Heart left ventricle (tissue), 16 donors: ENCODE measurements around the gene KRT16. TPM values are rescaled to one million over a fixed set of nuclear protein-coding genes. Genes with fewer than 3 reads are reported as not detected.
"Not testable (repeated sequence)": the region's sequence is repeated elsewhere in the genome, so short reads cannot be mapped to it uniquely, and the experiment has no call there.

Source experiments
- ATAC-seq, 4 donors: fragments of 200-7000 bp; cut with Tn5 transposase; one replicate each; pipeline ENCODE4 v1.9.1; 2020 to 2022; ENCODE audit warnings: moderate library complexity in 4 of 4, mild to moderate bottlenecking in 3 of 4, moderate number of reproducible peaks in 1 of 4
- DNase-seq, 5 donors: peaks; one replicate each; pipeline ENCODE4 v3.0.0-alpha.2; 2020
- H3K27ac ChIP-seq, 12 donors: fragments of 200-600 bp; sonication (generic) in 4 of 12; one replicate each; pipeline versions ENCODE4 v1.5.0 to v1.8.0; 2016 to 2022; ENCODE audit warnings: mild to moderate bottlenecking in 2 of 12
- H3K27me3 ChIP-seq, 9 donors: fragments of 200-600 bp; sonication (generic) in 2 of 9; one replicate each; pipeline versions ENCODE4 v1.5.1 to v1.8.0; 2016 to 2022; ENCODE audit warnings: mild to moderate bottlenecking in 3 of 9
- H3K36me3 ChIP-seq, 9 donors: fragments of 200-600 bp; sonication (generic) in 2 of 9; one replicate each; pipeline versions ENCODE4 v1.5.0 to v1.8.0; 2018 to 2022; ENCODE audit warnings: mild to moderate bottlenecking in 2 of 9
- H3K4me1 ChIP-seq, 12 donors: fragments of 200-600 bp; sonication (generic) in 4 of 12; one replicate each; pipeline versions ENCODE4 v1.5.0 to v1.8.0; 2016 to 2022; ENCODE audit warnings: mild to moderate bottlenecking in 3 of 12
- H3K4me3 ChIP-seq, 12 donors: fragments of 200-600 bp; sonication (generic) in 4 of 12; one replicate each; pipeline versions ENCODE4 v1.5.0 to v1.8.0; 2017 to 2022; ENCODE audit warnings: mild to moderate bottlenecking in 9 of 12, moderate library complexity in 4 of 12
- H3K9me3 ChIP-seq, 12 donors: fragments of 200-600 bp; sonication (generic) in 4 of 12; one replicate each; pipeline versions ENCODE4 v1.5.0 to v1.8.0; 2016 to 2022; ENCODE audit warnings: mild to moderate bottlenecking in 1 of 12
- CTCF ChIP-seq, 12 donors: fragments of 200-600 bp; sonication (generic) in 4 of 12; IDR thresholded peaks; one replicate each; pipeline versions ENCODE4 v1.5.0 to v1.8.0; 2018 to 2022; ENCODE audit warnings: antibody characterized with exemption in 12 of 12, mild to moderate bottlenecking in 5 of 12
- POLR2A ChIP-seq, 2 donors: fragments of 450-650 bp; IDR thresholded peaks; one replicate each; pipeline ENCODE4 v1.6.1; 2017; ENCODE audit warnings: antibody characterized with exemption in 2 of 2, mild to moderate bottlenecking in 2 of 2, moderate library complexity in 2 of 2
- WGBS, 4 donors: extraction: QIAGEN DNeasy Blood & Tissue Kit in 2 of 4; methylation state at CpG; one replicate each; pipeline versions ENCODE4 v1.1.5 to v1.1.7; 2013 to 2018; 5-methylcytosine and 5-hydroxymethylcytosine counted together
- intact Hi-C, 10 donors: fragments of 100-400 bp; cut with DNase I; formaldehyde crosslinking; loops; one replicate each; pipeline versions ENCODE4 v1.11.1 to v1.14.2; 2022
- polyA plus RNA-seq, 2 donors: library from polyadenylated mRNA; stranded (reverse); fragments of 200-250 nt; gene quantifications; one replicate each; pipeline ENCODE4 v1.2.3, GENCODE V29; 2013
- total RNA-seq, 9 donors: library from RNA; depleted of rRNA in 2 of 9; stranded (reverse); fragments of >200 nt in 2 of 9; fragmentation: NEBNext Ultra II Directional in 3 of 9; extraction: Animal tissue kit (Norgen Biotek cat#: 25700) in 3 of 9; gene quantifications; one replicate each; pipeline versions ENCODE4 v1.1.0 to v1.2.4, GENCODE V29; 2016 to 2023
- donor health status: ischemic (EF 13 %, LVEDD 7.1; RV severe dilation, severe dysfunction).
- donor health status: healthy with polysubstance abuse.
- donor health status: DM: no; HTN: yes; CAD: no.
- donor health status: DM: no; HTN: no; CAD: no.
- donor health status: ischemic (EF 25% LVEDD 6.9; RV normal size, moderate dysfunction).
- donor health status: ischemic (EF 25% LVEDD 5.7; RV mildly dilated, moderate dysfunction).
- donor health status: healthy.
- donor health status: DM: yes; HTN: yes; CAD: no.
- donor health status: ischemic (EF 35%, LVEDD 5.7; RV mildly dilated, moderate dysfunction).
- donor health status: nonischemic (EF 11% LVEDD 7.7; RV severe dilation, severe dysfunction).
- donor health status: DM: yes; HTN: yes; CAD: no.
- donor health status: PGD.
- donor health status: ischemic (EF 29% LVEDD 5.4; RV normal size, mild dysfunction).
- donor health status: nonischemic (EF 23%, LVEDD 6.1; RV moderate dilation, normal function).

KRT16 gene
- total and polyA plus RNA-seq, 11 donors, result 0.06 TPM; not detected in 10

DNA sequence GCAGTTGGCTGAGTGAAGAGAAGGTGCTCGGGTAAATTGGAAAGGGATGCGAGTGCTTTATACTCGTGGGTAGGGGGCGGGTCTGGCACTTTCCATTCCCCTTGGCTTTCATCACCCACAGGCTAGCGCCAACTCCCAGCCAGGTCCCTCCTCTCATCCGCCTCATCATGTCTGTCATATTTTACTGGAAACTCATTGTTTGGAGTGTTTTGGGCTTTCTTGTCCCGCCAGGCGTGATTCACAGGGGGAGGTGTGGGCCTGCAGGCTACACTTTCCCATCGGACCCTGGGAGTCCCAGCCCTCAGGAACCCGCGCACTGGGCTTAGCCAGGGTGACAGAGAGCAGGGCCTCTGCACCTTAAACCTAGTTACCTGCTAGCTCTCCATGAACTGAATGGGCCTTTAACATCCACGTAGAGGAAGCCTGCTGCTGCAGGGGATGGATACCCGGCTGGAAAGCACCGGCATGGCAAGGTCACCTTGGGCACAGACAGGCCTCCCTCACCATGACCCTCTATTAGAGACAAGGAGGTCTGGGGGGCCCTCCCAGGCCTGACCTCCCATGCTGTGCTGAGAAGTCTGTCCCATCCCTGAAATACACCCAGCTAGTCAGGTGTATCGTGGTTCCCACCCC is 25.6 kb downstream of the KRT16 start, which contains the start of gene KRT14:
KRT14 (minus strand) TSS at position 33 of the 633 bp plus-strand sequence. CDS start 61 bp downstream, outside the sequence.
- TF ChIP-seq POLR2A (IDR thresholded peaks at IDR 0.05), result no peak
- Histone ChIP-seq H3K27me3 (peaks cover 0 to 24% (median 0%) of the 10 kb centered on the region in 9 donors), H3K4me3 (no peak within 1 kb of the TSS), H3K36me3 (no peaks in the 10 kb centered on the region), H3K9me3 (no peaks in the 10 kb centered on the region), H3K4me1 (no peaks in the 10 kb centered on the region), H3K27ac (no peak within 1 kb of the TSS)
- ATAC-seq (no peak), DNase-seq (no peak)
- 75 to 89% (median 85%) methylated on average over 14 to 15 of the region's 15 CpGs for WGBS, 4 donors
- intact Hi-C loops, result loop anchor here in 1 of 10 donors (10.0 kb wide), 1 partner anchor 58 kb away; no protein-coding TSS in a partner anchor

DNA sequence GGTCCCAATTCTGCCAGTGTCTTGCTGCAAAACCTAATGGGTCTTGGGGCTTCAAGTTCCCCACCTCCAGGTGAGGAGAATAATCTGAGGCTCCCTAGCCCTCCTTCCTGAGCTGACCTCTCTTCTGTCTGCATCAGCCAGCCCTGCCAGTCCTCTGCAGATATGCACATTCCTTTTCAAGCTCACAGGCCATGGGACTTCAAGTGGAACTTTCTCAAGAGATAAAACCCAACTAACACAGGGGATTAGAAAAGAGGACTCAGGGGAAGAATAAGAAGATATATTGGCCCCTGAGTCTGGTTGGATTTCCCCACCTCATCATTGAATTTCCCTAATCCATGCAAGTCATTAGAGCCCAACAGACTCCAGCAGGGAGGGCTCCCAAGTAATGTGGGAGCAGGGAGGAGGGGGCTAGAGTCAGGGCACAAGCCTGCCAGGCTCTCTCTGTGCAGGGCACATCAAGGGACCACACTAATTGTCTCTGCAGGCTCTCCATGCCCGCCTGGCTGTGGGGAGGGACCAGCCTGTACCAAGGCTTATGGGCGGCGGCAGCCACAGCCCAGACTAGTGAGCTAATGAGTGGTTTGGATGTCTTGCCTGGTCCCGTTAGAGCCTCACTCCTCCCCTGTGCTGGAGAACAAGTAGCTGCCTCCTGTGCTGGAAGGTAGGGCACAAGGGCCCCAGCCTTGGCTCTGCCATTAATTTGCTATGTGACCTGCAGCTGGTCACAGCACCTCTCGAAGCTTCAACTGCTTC is 27.1 kb downstream of the KRT16 start:
- Histone ChIP-seq H3K4me1 (no peaks in the 10 kb centered on the region), H3K9me3 (no peaks in the 10 kb centered on the region), H3K36me3 (no peaks in the 10 kb centered on the region), H3K27me3 (peaks cover 0 to 16% (median 0%) of the 10 kb centered on the region in 9 donors), H3K27ac (no peak overlapping the region), H3K4me3 (no peak overlapping the region)
- 75 to 82% (median 79%) methylated on average over 5 of the region's 5 CpGs for WGBS, 4 donors
- intact Hi-C loops, result loop anchor here in 1 of 10 donors (10.0 kb wide), 1 partner anchor 59 kb away; no protein-coding TSS in a partner anchor
- DNase-seq (no peak), ATAC-seq (no peak)
- TF ChIP-seq POLR2A (IDR thresholded peaks at IDR 0.05) (no peak), CTCF (IDR thresholded peaks at IDR 0.05) (no peak)

DNA sequence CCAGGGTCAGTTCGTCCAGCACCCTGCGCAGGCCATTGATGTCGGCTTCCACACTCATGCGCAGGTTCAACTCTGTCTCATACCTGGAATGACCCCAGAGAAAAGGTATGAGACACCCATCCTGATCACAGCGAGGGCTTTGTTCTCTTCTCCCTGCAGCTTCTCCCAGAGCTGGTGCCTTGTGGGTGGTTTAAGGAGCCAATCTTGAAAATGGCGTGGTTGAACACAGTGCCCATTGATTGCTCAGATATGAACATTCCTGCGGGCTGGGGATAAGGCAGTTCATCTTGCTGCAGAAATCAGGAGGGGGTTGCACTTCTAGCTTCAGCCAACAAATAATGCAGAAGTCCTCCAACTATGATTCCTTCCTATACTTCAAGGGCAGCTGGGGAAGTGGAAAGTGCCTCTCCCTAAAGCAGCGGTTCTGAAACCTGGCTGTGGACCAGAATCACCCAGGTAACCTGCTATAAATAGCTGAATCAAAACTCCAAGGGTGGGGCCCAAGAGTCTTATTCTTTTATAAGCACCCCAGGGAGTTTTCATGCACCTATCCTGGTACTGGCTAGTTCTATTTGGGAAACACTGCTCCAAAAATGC is 28.1 kb downstream of the KRT16 start:
- peaks cover 0 to 11% (median 0%) of the 10 kb centered on the region in 9 donors for H3K27me3 ChIP-seq
- DNase-seq, ATAC-seq, H3K27ac ChIP-seq, H3K9me3 ChIP-seq, H3K4me1 ChIP-seq, H3K36me3 ChIP-seq, H3K4me3 ChIP-seq: not testable (repeated sequence)
- 87 to 89% (median 88%) methylated on average over 8 of the region's 8 CpGs for WGBS, 4 donors
- intact Hi-C loops, result loop anchor here in 2 of 10 donors (5.0 to 10.0 kb wide), 2 partner anchors 60 to 63 kb away; no protein-coding TSS in a partner anchor

DNA sequence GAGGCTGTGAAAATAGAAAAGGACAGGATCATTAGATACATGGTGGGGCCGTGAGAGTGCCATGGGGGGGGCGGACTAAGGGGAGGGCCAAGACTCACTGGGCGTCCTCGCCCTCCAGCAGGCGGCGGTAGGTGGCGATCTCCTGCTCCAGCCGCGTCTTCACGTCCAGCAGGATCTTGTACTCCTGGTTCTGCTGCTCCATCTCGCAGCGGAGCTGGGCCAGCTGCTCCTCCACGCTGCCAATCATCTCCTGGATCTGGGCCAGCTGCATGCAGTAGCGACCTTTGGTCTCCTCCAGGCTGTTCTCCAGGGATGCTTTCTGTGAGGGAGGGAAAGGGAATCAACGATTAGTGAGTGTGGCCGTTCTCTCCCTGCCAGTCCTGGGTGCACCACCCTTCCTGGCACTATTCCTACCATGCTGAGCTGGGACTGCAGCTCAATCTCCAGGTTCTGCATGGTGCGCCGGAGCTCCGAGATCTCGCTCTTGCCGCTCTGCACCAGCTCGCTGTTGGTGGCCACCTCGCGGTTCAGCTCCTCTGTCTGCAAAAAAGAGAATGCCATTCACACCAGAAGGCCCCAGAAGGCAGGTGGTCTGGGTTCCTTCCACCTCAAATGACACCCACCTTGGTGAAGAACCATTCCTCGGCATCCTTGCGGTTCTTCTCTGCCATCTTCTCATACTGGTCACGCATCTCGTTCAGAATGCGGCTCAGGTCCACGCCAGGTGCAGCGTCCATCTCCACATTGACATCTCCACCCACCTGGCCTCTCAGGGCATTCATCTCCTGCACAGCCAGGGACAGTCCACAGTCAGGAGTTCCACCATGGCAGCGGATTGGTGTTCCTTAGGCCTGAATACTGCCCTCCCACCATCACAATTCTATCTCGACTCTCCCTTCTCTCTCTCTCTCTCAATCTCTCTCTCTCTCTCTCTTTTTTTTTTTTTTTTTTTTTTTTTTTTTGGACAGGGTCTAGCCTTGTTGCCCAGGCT is 29.1 kb downstream of the KRT16 start:
- Histone ChIP-seq H3K4me1 (no peaks in the 10 kb centered on the region), H3K36me3 (no peaks in the 10 kb centered on the region), H3K9me3 (no peaks in the 10 kb centered on the region), H3K27ac (no peak overlapping the region), H3K4me3 (no peak overlapping the region), H3K27me3 (peaks cover 0 to 16% (median 0%) of the 10 kb centered on the region in 9 donors)
- TF ChIP-seq CTCF (IDR thresholded peaks at IDR 0.05) (no peak), POLR2A (IDR thresholded peaks at IDR 0.05) (no peak)
- DNase-seq (no peak), ATAC-seq (no peak)
- 75 to 85% (median 79%) methylated on average over 31 to 33 of the region's 33 CpGs for WGBS, 4 donors
- intact Hi-C loops, result loop anchor here in 3 of 10 donors (2.0 to 10.0 kb wide), 3 partner anchors 59 to 64 kb away; no protein-coding TSS in a partner anchor

GRCh38 chr17:41582061-41582968 is 30.3 kb downstream of the KRT16 start:
- H3K27me3 ChIP-seq, result peaks cover 0 to 27% (median 0%) of the 10 kb centered on the region in 9 donors

More at GRCh38 chr17:41582061-41582968, 30.3 kb downstream of the KRT16 start:
- not testable (repeated sequence) for ATAC-seq, H3K4me3 ChIP-seq, DNase-seq, H3K27ac ChIP-seq, H3K9me3 ChIP-seq, H3K4me1 ChIP-seq, H3K36me3 ChIP-seq
- intact Hi-C loops, result loop anchor here in 3 of 10 donors (2.0 to 10.0 kb wide), 3 partner anchors 60 to 65 kb away; no protein-coding TSS in a partner anchor
- 78 to 90% (median 81%) methylated on average over 13 of the region's 13 CpGs for WGBS, 4 donors
